HepG2 (cell line): ENCODE data around the gene SRCIN1. TPM values are rescaled to one million over a fixed set of nuclear protein-coding genes. Genes with fewer than 3 reads are reported as not detected.

Experiments
- CREM ChIP-seq, 2 experiments: sonication (generic) in 1 of 2; formaldehyde crosslinking in 1 of 2; IDR thresholded peaks; 2 replicates each; pipeline versions ENCODE4 v1.4.0 to v1.6.1; 2016 to 2020; ENCODE audit warnings: antibody characterized with exemption in 1 of 2, mild to moderate bottlenecking in 1 of 2, missing genetic modification reagents in 1 of 2
- NFKB2 ChIP-seq: sonication (generic); formaldehyde crosslinking; IDR thresholded peaks from 2 replicates; pipeline ENCODE4 v1.4.0; 2020; ENCODE audit warnings: missing genetic modification reagents, borderline replicate concordance
- ZBTB38 ChIP-seq: sonication (generic); formaldehyde crosslinking; IDR thresholded peaks from 2 replicates; pipeline ENCODE4 v1.5.1; 2020; ENCODE audit warnings: mild to moderate bottlenecking, missing genetic modification reagents
- ZKSCAN5 ChIP-seq: sonication (generic); formaldehyde crosslinking; IDR thresholded peaks from 2 replicates; pipeline ENCODE4 v1.5.1; 2020; ENCODE audit warnings: mild to moderate bottlenecking, missing genetic modification reagents
- ZNF224 ChIP-seq: sonication (generic); formaldehyde crosslinking; IDR thresholded peaks from 2 replicates; pipeline ENCODE4 v1.5.0; 2020; ENCODE audit warnings: mild to moderate bottlenecking, missing genetic modification reagents
- ZNF260 ChIP-seq: sonication (generic); formaldehyde crosslinking; IDR thresholded peaks from 2 replicates; pipeline ENCODE4 v1.4.0; 2020; ENCODE audit warnings: missing genetic modification reagents, low read depth, mild to moderate bottlenecking, borderline replicate concordance
- ZNF615 ChIP-seq: sonication (generic); formaldehyde crosslinking; IDR thresholded peaks from 2 replicates; pipeline ENCODE4 v1.5.0; 2020; ENCODE audit warnings: mild to moderate bottlenecking, missing genetic modification reagents, borderline replicate concordance
- ZNF776 ChIP-seq: sonication (generic); formaldehyde crosslinking; IDR thresholded peaks from 2 replicates; pipeline ENCODE4 v1.4.0; 2020; ENCODE audit warnings: mild to moderate bottlenecking, missing genetic modification reagents
- polyA plus RNA-seq, 8 experiments: library from polyadenylated mRNA; depleted of rRNA in 3 of 8; stranded (reverse) in 7 of 8; unstranded in 1 of 8; fragments of >200 nt; fragmentation: Illumina TruSeq in 4 of 8; extraction: Trizol in 4 of 8; gene quantifications; 2 replicates each; pipeline versions ENCODE4 v1.2.1 to v1.2.3, GENCODE V29; 2011 to 2016; ENCODE audit warnings: low read depth in 4 of 8, missing spikeins in 1 of 8, mixed read lengths in 1 of 8; ENCODE audit not compliant: insufficient read depth in 1 of 8
- total RNA-seq, 5 experiments: library from RNA; depleted of rRNA; stranded (reverse); fragments of >200 nt; fragmentation: Illumina TruSeq; extraction: Trizol; gene quantifications; 2 replicates each; pipeline ENCODE4 v1.2.3, GENCODE V29; 2016; ENCODE audit warnings: low read depth in 1 of 5
- TF ChIP-seq, protein P1 (sequence below): sonication (generic); formaldehyde crosslinking; IDR thresholded peaks from 2 replicates; pipeline ENCODE4 v1.4.0; 2020; ENCODE audit warnings: mild to moderate bottlenecking, missing genetic modification reagents
- TF ChIP-seq, protein P2 (sequence below): sonication (generic); formaldehyde crosslinking; IDR thresholded peaks from 2 replicates; pipeline ENCODE4 v1.4.0; 2020; ENCODE audit warnings: missing genetic modification reagents, low read depth, mild to moderate bottlenecking, borderline replicate concordance
- TF ChIP-seq, protein P3 (sequence below): IDR thresholded peaks from 2 replicates; pipeline ENCODE4 v1.6.1; 2012; ENCODE audit warnings: inconsistent platforms
- TF ChIP-seq, protein P4 (sequence below): IDR thresholded peaks from 2 replicates; pipeline ENCODE4 v1.6.1; 2016; ENCODE audit warnings: mild to moderate bottlenecking
- TF ChIP-seq, protein P5 (sequence below): sonication (generic); formaldehyde crosslinking; IDR thresholded peaks from 2 replicates; pipeline ENCODE4 v1.4.0; 2020; ENCODE audit warnings: missing genetic modification reagents
- TF ChIP-seq, protein P6 (sequence below): sonication (generic); formaldehyde crosslinking; IDR thresholded peaks from 2 replicates; pipeline ENCODE4 v1.4.0; 2020; ENCODE audit warnings: missing genetic modification reagents
- TF ChIP-seq, protein P7 (sequence below): IDR thresholded peaks from 2 replicates; pipeline ENCODE4 v1.6.1; 2016; ENCODE audit warnings: missing biosample characterization, missing genetic modification reagents, low read depth
- TF ChIP-seq, protein P8 (sequence below): sonication (generic); formaldehyde crosslinking; IDR thresholded peaks from 2 replicates; pipeline ENCODE4 v1.4.0; 2020; ENCODE audit warnings: missing genetic modification reagents

Gene SRCIN1
- total and polyA plus RNA-seq, 2 of the 13 experiments (the other 11 are each of a cell fraction or from before 2014, with no cell fraction given) = 1.2 to 9.6 TPM

DNA sequence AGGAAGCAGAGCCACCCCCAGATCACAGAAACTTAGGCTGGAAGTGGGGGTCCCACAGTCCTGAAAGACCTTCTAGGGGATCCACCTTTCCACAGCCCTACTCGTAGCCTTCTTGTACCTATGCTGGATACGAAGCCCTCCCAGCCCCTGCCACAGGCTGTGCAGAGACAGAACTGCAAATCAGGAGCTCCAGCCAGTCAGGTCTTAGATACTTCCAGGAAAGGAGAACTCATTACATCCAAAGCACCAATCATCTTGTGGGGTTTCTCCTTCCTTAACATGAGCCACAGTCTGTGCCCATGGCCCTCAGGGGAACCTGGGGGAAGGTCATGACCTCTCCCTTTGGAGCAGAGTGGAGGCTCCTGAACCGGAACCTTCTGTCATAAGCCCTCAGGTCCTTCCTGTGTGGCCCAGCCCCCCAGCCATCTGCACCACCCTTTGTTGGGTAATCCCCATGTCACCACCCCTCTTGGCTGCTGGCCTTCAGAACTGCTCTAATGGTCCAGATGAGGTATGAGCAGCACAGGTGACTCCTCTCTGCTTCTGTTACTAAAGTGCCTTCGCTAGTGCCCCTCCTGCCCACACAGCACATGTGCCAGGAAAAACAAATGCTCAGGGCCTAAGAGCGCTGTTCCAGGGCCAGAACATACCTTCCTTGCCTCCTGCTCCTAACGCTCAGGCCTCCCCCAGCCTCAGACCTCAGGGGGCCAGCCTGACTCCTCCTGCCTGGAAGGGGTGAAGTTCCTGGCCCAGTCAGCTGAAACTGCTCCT is 14.6 kb downstream of the SRCIN1 start (continued):
- TF ChIP-seq, protein P1, sequence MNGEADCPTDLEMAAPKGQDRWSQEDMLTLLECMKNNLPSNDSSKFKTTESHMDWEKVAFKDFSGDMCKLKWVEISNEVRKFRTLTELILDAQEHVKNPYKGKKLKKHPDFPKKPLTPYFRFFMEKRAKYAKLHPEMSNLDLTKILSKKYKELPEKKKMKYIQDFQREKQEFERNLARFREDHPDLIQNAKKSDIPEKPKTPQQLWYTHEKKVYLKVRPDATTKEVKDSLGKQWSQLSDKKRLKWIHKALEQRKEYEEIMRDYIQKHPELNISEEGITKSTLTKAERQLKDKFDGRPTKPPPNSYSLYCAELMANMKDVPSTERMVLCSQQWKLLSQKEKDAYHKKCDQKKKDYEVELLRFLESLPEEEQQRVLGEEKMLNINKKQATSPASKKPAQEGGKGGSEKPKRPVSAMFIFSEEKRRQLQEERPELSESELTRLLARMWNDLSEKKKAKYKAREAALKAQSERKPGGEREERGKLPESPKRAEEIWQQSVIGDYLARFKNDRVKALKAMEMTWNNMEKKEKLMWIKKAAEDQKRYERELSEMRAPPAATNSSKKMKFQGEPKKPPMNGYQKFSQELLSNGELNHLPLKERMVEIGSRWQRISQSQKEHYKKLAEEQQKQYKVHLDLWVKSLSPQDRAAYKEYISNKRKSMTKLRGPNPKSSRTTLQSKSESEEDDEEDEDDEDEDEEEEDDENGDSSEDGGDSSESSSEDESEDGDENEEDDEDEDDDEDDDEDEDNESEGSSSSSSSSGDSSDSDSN (CRISPR knock-in tag) = peak; percentile 55
- TF ChIP-seq, protein P2, sequence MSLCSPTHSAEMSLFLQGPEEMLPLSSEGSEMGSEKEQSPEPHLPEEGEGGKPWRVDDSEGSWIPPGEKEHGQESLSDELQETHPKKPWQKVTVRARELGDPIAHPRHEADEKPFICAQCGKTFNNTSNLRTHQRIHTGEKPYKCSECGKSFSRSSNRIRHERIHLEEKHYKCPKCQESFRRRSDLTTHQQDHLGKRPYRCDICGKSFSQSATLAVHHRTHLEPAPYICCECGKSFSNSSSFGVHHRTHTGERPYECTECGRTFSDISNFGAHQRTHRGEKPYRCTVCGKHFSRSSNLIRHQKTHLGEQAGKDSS = peak; percentile 38; the same call in 1 of the 2 replicates
- TF ChIP-seq, protein P3, sequence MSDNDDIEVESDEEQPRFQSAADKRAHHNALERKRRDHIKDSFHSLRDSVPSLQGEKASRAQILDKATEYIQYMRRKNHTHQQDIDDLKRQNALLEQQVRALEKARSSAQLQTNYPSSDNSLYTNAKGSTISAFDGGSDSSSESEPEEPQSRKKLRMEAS = peak; percentile 37; the same call in 1 of the 2 replicates
- TF ChIP-seq, protein P4, sequence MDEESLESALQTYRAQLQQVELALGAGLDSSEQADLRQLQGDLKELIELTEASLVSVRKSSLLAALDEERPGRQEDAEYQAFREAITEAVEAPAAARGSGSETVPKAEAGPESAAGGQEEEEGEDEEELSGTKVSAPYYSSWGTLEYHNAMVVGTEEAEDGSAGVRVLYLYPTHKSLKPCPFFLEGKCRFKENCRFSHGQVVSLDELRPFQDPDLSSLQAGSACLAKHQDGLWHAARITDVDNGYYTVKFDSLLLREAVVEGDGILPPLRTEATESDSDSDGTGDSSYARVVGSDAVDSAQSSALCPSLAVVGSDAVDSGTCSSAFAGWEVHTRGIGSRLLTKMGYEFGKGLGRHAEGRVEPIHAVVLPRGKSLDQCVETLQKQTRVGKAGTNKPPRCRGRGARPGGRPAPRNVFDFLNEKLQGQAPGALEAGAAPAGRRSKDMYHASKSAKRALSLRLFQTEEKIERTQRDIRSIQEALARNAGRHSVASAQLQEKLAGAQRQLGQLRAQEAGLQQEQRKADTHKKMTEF (CRISPR knock-in tag) = peak; percentile 35; the same call in 1 of the 2 replicates
- no peak for TF ChIP-seq ZNF615 (CRISPR knock-in tag)
- TF ChIP-seq CREM (IDR thresholded peaks at IDR 0.05) = no peak
- TF ChIP-seq CREM (CRISPR knock-in tag; IDR thresholded peaks at IDR 0.05) = no peak
- no peak for TF ChIP-seq NFKB2 (CRISPR knock-in tag)
- TF ChIP-seq, protein P5, sequence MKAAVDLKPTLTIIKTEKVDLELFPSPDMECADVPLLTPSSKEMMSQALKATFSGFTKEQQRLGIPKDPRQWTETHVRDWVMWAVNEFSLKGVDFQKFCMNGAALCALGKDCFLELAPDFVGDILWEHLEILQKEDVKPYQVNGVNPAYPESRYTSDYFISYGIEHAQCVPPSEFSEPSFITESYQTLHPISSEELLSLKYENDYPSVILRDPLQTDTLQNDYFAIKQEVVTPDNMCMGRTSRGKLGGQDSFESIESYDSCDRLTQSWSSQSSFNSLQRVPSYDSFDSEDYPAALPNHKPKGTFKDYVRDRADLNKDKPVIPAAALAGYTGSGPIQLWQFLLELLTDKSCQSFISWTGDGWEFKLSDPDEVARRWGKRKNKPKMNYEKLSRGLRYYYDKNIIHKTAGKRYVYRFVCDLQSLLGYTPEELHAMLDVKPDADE = no peak
- TF ChIP-seq ZNF776 (CRISPR knock-in tag) = no peak
- TF ChIP-seq, protein P6, sequence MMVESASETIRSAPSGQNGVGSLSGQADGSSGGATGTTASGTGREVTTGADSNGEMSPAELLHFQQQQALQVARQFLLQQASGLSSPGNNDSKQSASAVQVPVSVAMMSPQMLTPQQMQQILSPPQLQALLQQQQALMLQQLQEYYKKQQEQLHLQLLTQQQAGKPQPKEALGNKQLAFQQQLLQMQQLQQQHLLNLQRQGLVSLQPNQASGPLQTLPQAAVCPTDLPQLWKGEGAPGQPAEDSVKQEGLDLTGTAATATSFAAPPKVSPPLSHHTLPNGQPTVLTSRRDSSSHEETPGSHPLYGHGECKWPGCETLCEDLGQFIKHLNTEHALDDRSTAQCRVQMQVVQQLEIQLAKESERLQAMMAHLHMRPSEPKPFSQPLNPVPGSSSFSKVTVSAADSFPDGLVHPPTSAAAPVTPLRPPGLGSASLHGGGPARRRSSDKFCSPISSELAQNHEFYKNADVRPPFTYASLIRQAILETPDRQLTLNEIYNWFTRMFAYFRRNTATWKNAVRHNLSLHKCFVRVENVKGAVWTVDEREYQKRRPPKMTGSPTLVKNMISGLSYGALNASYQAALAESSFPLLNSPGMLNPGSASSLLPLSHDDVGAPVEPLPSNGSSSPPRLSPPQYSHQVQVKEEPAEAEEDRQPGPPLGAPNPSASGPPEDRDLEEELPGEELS (CRISPR knock-in tag) = 0 out of 2 replicates have a peak, but pooled peaks have one; percentile 21
- TF ChIP-seq ZKSCAN5 (CRISPR knock-in tag) = no peak
- no peak for TF ChIP-seq ZNF260 (CRISPR knock-in tag)
- TF ChIP-seq, protein P7, sequence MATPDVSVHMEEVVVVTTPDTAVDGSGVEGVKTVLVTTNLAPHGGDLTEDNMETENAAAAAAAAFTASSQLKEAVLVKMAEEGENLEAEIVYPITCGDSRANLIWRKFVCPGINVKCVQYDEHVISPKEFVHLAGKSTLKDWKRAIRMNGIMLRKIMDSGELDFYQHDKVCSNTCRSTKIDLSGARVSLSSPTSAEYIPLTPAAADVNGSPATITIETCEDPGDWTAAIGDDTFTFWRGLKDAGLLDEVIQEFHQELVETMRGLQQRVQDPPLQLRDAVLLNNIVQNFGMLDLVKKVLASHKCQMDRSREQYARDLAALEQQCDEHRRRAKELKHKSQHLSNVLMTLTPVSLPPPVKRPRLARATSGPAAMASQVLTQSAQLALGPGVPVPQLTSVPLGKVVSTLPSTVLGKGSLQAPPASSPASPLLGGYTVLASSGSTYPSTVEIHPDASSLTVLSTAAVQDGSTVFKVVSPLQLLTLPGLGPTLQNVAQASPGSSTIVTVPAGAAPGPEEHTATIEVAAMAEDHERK = no peak
- TF ChIP-seq ZBTB38 (CRISPR knock-in tag) = no peak
- TF ChIP-seq, protein P8, sequence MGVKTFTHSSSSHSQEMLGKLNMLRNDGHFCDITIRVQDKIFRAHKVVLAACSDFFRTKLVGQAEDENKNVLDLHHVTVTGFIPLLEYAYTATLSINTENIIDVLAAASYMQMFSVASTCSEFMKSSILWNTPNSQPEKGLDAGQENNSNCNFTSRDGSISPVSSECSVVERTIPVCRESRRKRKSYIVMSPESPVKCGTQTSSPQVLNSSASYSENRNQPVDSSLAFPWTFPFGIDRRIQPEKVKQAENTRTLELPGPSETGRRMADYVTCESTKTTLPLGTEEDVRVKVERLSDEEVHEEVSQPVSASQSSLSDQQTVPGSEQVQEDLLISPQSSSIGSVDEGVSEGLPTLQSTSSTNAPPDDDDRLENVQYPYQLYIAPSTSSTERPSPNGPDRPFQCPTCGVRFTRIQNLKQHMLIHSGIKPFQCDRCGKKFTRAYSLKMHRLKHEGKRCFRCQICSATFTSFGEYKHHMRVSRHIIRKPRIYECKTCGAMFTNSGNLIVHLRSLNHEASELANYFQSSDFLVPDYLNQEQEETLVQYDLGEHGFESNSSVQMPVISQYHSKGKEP (CRISPR knock-in tag) = no peak
- no peak for TF ChIP-seq ZNF224 (CRISPR knock-in tag)
